Measurements from ENCODE around the gene PCDHB11.
"Not testable (repeated sequence)": the region's sequence is repeated elsewhere in the genome, so short reads cannot be mapped to it uniquely, and the experiment has no call there.

- TF ChIP-seq POLR2A, CTCF (IDR thresholded peaks at IDR 0.05): not testable (repeated sequence)
Measured at GRCh38 chr5:141247434-141247833, 48.0 kb downstream of the PCDHB11 start.
